Ectodermal cell (in vitro differentiated cells): ENCODE results near the gene WDR70.

ENCODE experiments used
- H3K27ac ChIP-seq: 2 replicates; pipeline ENCODE4 v1.7.0; 2013; ENCODE audit warnings: mild to moderate bottlenecking, low read depth, low read length; ENCODE audit not compliant: insufficient read depth, poor library complexity, severe bottlenecking
- H3K27me3 ChIP-seq: 2 replicates; pipeline ENCODE4 v1.7.0; 2013; ENCODE audit warnings: mild to moderate bottlenecking, low read length; ENCODE audit not compliant: insufficient read depth, control insufficient read depth, poor library complexity, severe bottlenecking
- H3K36me3 ChIP-seq: one replicate; pipeline ENCODE4 v1.7.0; 2013; ENCODE audit warnings: low read length; ENCODE audit not compliant: control insufficient read depth, insufficient read depth
- H3K4me1 ChIP-seq: one replicate; pipeline ENCODE4 v1.7.0; 2013; ENCODE audit warnings: low read length; ENCODE audit not compliant: control insufficient read depth, insufficient read depth
- H3K4me3 ChIP-seq: 2 replicates; pipeline ENCODE4 v1.7.0; 2013; ENCODE audit warnings: low read depth, low read length, control low read depth; ENCODE audit not compliant: insufficient read depth
- H3K9me3 ChIP-seq: 2 replicates; pipeline ENCODE4 v1.7.0; 2013; ENCODE audit warnings: mild to moderate bottlenecking, low read length, moderate library complexity; ENCODE audit not compliant: control insufficient read depth
- WGBS, 2 experiments: methylation state at CpG; one replicate each; pipeline ENCODE4 v1.1.7; 2013; ENCODE audit warnings: missing lambda C conversion rate in 2 of 2; 5-methylcytosine and 5-hydroxymethylcytosine counted together

The WDR70 gene

GRCh38 chr5:37738865-37739488 is 359.9 kb downstream of the WDR70 start:
- H3K4me1 ChIP-seq = no peaks in the 10 kb centered on the region
- WGBS, 2 experiments = 77 to 95% methylated on average over 4 to 5 of the region's 5 CpGs
- no peaks in the 10 kb centered on the region for H3K27me3 ChIP-seq
- H3K9me3 ChIP-seq = no peaks in the 10 kb centered on the region
- H3K4me3 ChIP-seq = no peak overlapping the region
- H3K36me3 ChIP-seq = no peaks in the 10 kb centered on the region
- no peak overlapping the region for H3K27ac ChIP-seq

- no peaks in the 10 kb centered on the region for H3K4me1 ChIP-seq
- H3K4me3 ChIP-seq = no peak overlapping the region
- H3K27ac ChIP-seq = no peak overlapping the region
- no peaks in the 10 kb centered on the region for H3K27me3 ChIP-seq
- no peaks in the 10 kb centered on the region for H3K36me3 ChIP-seq
- WGBS, 2 experiments = 100% methylated on average over 2 of the region's 2 CpGs; no CpG with 5 or more reads in 1 of the 2 experiments
- H3K9me3 ChIP-seq = no peaks in the 10 kb centered on the region
Observed at GRCh38 chr5:37739817-37740261, 360.7 kb downstream of the WDR70 start.

- Histone ChIP-seq H3K9me3 (no peaks in the 10 kb centered on the region), H3K27me3 (no peaks in the 10 kb centered on the region), H3K27ac (no peak overlapping the region), H3K36me3 (no peaks in the 10 kb centered on the region), H3K4me1 (no peaks in the 10 kb centered on the region), H3K4me3 (no peak overlapping the region)
Observed at GRCh38 chr5:37740331-37741066, 361.4 kb downstream of the WDR70 start.

- Histone ChIP-seq H3K36me3 (no peaks in the 10 kb centered on the region), H3K27ac (no peak overlapping the region), H3K4me3 (no peak overlapping the region), H3K4me1 (no peaks in the 10 kb centered on the region), H3K9me3 (no peaks in the 10 kb centered on the region), H3K27me3 (no peaks in the 10 kb centered on the region)
Observed at GRCh38 chr5:37742111-37742510, 363.0 kb downstream of the WDR70 start.

- H3K27me3 ChIP-seq = no peaks in the 10 kb centered on the region
- H3K27ac ChIP-seq = no peak overlapping the region
- H3K4me3 ChIP-seq = no peak overlapping the region
- H3K36me3 ChIP-seq = no peaks in the 10 kb centered on the region
- 93 to 97% methylated on average over 3 of the region's 3 CpGs for WGBS, 2 experiments
- no peaks in the 10 kb centered on the region for H3K9me3 ChIP-seq
- H3K4me1 ChIP-seq = no peaks in the 10 kb centered on the region
Observed at GRCh38 chr5:37751227-37751626, 372.1 kb downstream of the WDR70 start.

GRCh38 chr5:37754976-37755375 is 375.9 kb downstream of the WDR70 start:
- no peak overlapping the region for H3K4me3 ChIP-seq
- WGBS, 2 experiments = 89 to 90% methylated on average over 4 of the region's 4 CpGs
- no peaks in the 10 kb centered on the region for H3K27me3 ChIP-seq
- H3K9me3 ChIP-seq = no peaks in the 10 kb centered on the region
- no peak overlapping the region for H3K27ac ChIP-seq
- H3K4me1 ChIP-seq = no peaks in the 10 kb centered on the region
- H3K36me3 ChIP-seq = no peaks in the 10 kb centered on the region

GRCh38 chr5:37755581-37755980 is 376.5 kb downstream of the WDR70 start:
- Histone ChIP-seq H3K4me1 (no peaks in the 10 kb centered on the region), H3K9me3 (no peaks in the 10 kb centered on the region), H3K4me3 (no peak overlapping the region), H3K27me3 (no peaks in the 10 kb centered on the region), H3K36me3 (no peaks in the 10 kb centered on the region), H3K27ac (no peak overlapping the region)
- 90 to 94% methylated on average over 4 of the region's 4 CpGs for WGBS, 2 experiments

- H3K27me3 ChIP-seq = no peaks in the 10 kb centered on the region
- H3K4me3 ChIP-seq = no peak overlapping the region
- H3K36me3 ChIP-seq = no peaks in the 10 kb centered on the region
- no peak overlapping the region for H3K27ac ChIP-seq
- H3K4me1 ChIP-seq = no peaks in the 10 kb centered on the region
- H3K9me3 ChIP-seq = no peaks in the 10 kb centered on the region
Observed at GRCh38 chr5:37756248-37756647, 377.1 kb downstream of the WDR70 start.

GRCh38 chr5:37757980-37758582 is 379.0 kb downstream of the WDR70 start:
- no peak overlapping the region for H3K4me3 ChIP-seq
- no peaks in the 10 kb centered on the region for H3K36me3 ChIP-seq
- H3K9me3 ChIP-seq = no peaks in the 10 kb centered on the region
- H3K27me3 ChIP-seq = no peaks in the 10 kb centered on the region
- no peaks in the 10 kb centered on the region for H3K4me1 ChIP-seq
- WGBS, 2 experiments = 94 to 97% methylated on average over 4 of the region's 4 CpGs
- no peak overlapping the region for H3K27ac ChIP-seq

- Histone ChIP-seq H3K4me1 (no peaks in the 10 kb centered on the region), H3K27ac (no peak overlapping the region), H3K27me3 (no peaks in the 10 kb centered on the region), H3K4me3 (no peak overlapping the region), H3K36me3 (no peaks in the 10 kb centered on the region), H3K9me3 (no peaks in the 10 kb centered on the region)
- WGBS, 2 experiments = 87 to 90% methylated on average over 3 of the region's 3 CpGs
Observed at GRCh38 chr5:37767251-37767650, 388.1 kb downstream of the WDR70 start.
